Glomerular endothelial cell (primary cell): ENCODE results near the gene TAF11L5. TPM values are rescaled to one million over a fixed set of nuclear protein-coding genes. Genes with fewer than 3 reads are reported as not detected.

Experiments used
- total RNA-seq: library from RNA; depleted of rRNA; stranded (reverse); fragments of >200 nt; gene quantifications from 2 replicates; pipeline ENCODE4 v1.2.3, GENCODE V29; 2015

TAF11L5 gene
- total RNA-seq, 1 donor from 2014 or later: not detected

Other genes starting within 250 kb of the TAF11L5 start
- not detected in 2 replicates for gene TAF11L2, start 27.0 kb upstream of the TAF11L5 start, total RNA-seq
- gene TAF11L3, start 6.9 kb upstream of the TAF11L5 start, total RNA-seq: not detected in 2 replicates
- not detected in 2 replicates for gene TAF11L4, start 3.4 kb upstream of the TAF11L5 start, total RNA-seq
- gene TAF11L6, start 3.4 kb downstream of the TAF11L5 start, total RNA-seq: not detected in 2 replicates
- not detected in 2 replicates for gene TAF11L7, start 60.5 kb downstream of the TAF11L5 start, total RNA-seq
- gene TAF11L8, start 65.7 kb downstream of the TAF11L5 start, total RNA-seq: not detected in 2 replicates
- gene TAF11L9, start 69.2 kb downstream of the TAF11L5 start, total RNA-seq: not detected in 2 replicates
- gene TAF11L10, start 72.6 kb downstream of the TAF11L5 start, total RNA-seq: not detected in 2 replicates
- not detected in 2 replicates for gene TAF11L11, start 78.9 kb downstream of the TAF11L5 start, total RNA-seq
- gene TAF11L12, start 85.2 kb downstream of the TAF11L5 start, total RNA-seq: not detected in 2 replicates
- gene TAF11L13, start 106.9 kb downstream of the TAF11L5 start, total RNA-seq: not detected in 2 replicates
- gene TAF11L14, start 109.2 kb downstream of the TAF11L5 start, total RNA-seq: not detected in 2 replicates